SK-N-SH (cell line): Measurements from ENCODE around the gene MAGI3. TPM values are rescaled to one million over a fixed set of nuclear protein-coding genes. Genes with fewer than 3 reads are reported as not detected.

Source experiments
- CTCF ChIA-PET: fragments of 300-600, 350-600 bp; formaldehyde crosslinking; extraction: SDS; loops from one replicate; lab custom pipeline; 2021; lab: Yijun Ruan, JAX
- POLR2A ChIA-PET: fragments of 350-600 bp; sonication (Branson Sonifier 250); formaldehyde crosslinking; extraction: SDS; loops from one replicate; lab custom pipeline; 2020; ENCODE audit warnings: antibody characterized with exemption, inconsistent platforms; lab: Yijun Ruan, JAX
- DNase-seq: peaks from one replicate; pipeline ENCODE4 v3.0.0; 2012
- H2AFZ ChIP-seq: fragments of 200-600 bp; sonication (generic); 2 replicates; pipeline ENCODE4 v1.8.1; 2016; ENCODE audit warnings: antibody characterized with exemption, mild to moderate bottlenecking, low read depth
- H3F3A ChIP-seq: fragments of 200-600 bp; sonication (generic); replicated peaks from 2 replicates; pipeline ENCODE3; 2016; ENCODE audit warnings: antibody characterized with exemption, mild to moderate bottlenecking; ENCODE audit not compliant: insufficient read depth
- H3K27ac ChIP-seq, 2 experiments: fragments of 200-500 bp in 1 of 2; fragments of 200-600 bp in 1 of 2; sonication (Bioruptor generic) in 1 of 2; sonication (generic), shearing (Covaris generic) in 1 of 2; 2 replicates each; pipeline versions ENCODE4 v1.5.1 to v1.6.1; 2014 to 2016; ENCODE audit warnings: low read depth in 2 of 2, inconsistent platforms in 1 of 2, low read length in 1 of 2, mild to moderate bottlenecking in 1 of 2, mixed read lengths in 1 of 2
- H3K27me3 ChIP-seq: fragments of 200-600 bp; sonication (generic), shearing (Covaris generic); 2 replicates; pipeline ENCODE4 v1.6.1; 2016; ENCODE audit warnings: mixed run types; ENCODE audit not compliant: insufficient read depth
- H3K36me3 ChIP-seq, 2 experiments: fragments of 200-500 bp in 1 of 2; fragments of 200-600 bp in 1 of 2; sonication (Bioruptor generic) in 1 of 2; sonication (generic) in 1 of 2; replicated peaks in 1 of 2; 2 replicates each; pipeline versions ENCODE3 to v1.5.1; 2014 to 2016; ENCODE audit warnings: low read length in 1 of 2, mild to moderate bottlenecking in 1 of 2; ENCODE audit not compliant: insufficient read depth in 2 of 2, control insufficient read depth in 1 of 2
- H3K4me1 ChIP-seq, 2 experiments: fragments of 200-500 bp in 1 of 2; fragments of 200-600 bp in 1 of 2; sonication (Bioruptor generic) in 1 of 2; sonication (generic), shearing (Covaris generic) in 1 of 2; 2 replicates each; pipeline versions ENCODE4 v1.5.1 to v1.6.1; 2014 to 2016; ENCODE audit warnings: low read depth in 1 of 2, low read length in 1 of 2, mixed run types in 1 of 2; ENCODE audit not compliant: insufficient read depth in 2 of 2, control insufficient read depth in 1 of 2
- H3K4me2 ChIP-seq: fragments of 200-600 bp; sonication (generic), shearing (Covaris generic); 2 replicates; pipeline ENCODE4 v1.6.1; 2017; ENCODE audit warnings: mixed run types
- H3K4me3 ChIP-seq, 2 experiments: fragments of 200-500 bp in 1 of 2; fragments of 200-600 bp in 1 of 2; sonication (Bioruptor generic) in 1 of 2; sonication (generic), shearing (Covaris generic) in 1 of 2; 2 replicates each; pipeline versions ENCODE4 v1.5.1 to v1.8.1; 2014 to 2016; ENCODE audit warnings: low read depth in 2 of 2, inconsistent platforms in 1 of 2, low read length in 1 of 2, mild to moderate bottlenecking in 1 of 2, mixed read lengths in 1 of 2, moderate library complexity in 1 of 2
- H3K79me2 ChIP-seq: fragments of 200-600 bp; sonication (generic); 2 replicates; pipeline ENCODE4 v1.8.1; 2017; ENCODE audit warnings: mild to moderate bottlenecking; ENCODE audit not compliant: insufficient read depth
- H3K9ac ChIP-seq: fragments of 200-600 bp; sonication (generic); 2 replicates; pipeline ENCODE4 v1.6.1; 2017; ENCODE audit warnings: mixed run types
- H3K9me2 ChIP-seq: fragments of 200-600 bp; sonication (generic); 2 replicates; pipeline ENCODE4 v1.6.1; 2017; ENCODE audit warnings: mixed run types
- H3K9me3 ChIP-seq: fragments of 200-600 bp; sonication (generic); 2 replicates; pipeline ENCODE4 v1.6.1; 2017; ENCODE audit warnings: mixed run types, mild to moderate bottlenecking, moderate library complexity
- H4K20me1 ChIP-seq: fragments of 200-600 bp; sonication (generic); 2 replicates; pipeline ENCODE4 v1.6.1; 2017; ENCODE audit warnings: mild to moderate bottlenecking, mixed run types; ENCODE audit not compliant: insufficient read depth
- CHD2 ChIP-seq: fragments of 150-350 bp; IDR thresholded peaks from 2 replicates; pipeline ENCODE4 v1.6.1; 2018; ENCODE audit warnings: low read length; ENCODE audit not compliant: partially characterized antibody
- EZH2phosphoT487 ChIP-seq: fragments of 200-600 bp; sonication (generic); IDR thresholded peaks from 2 replicates; pipeline ENCODE4 v1.6.1; 2017; ENCODE audit warnings: low read depth, mixed run types, mild to moderate bottlenecking, antibody characterized with exemption, moderate library complexity, borderline replicate concordance
- FOXM1 ChIP-seq: IDR thresholded peaks from 2 replicates; pipeline ENCODE4 v1.4.0; 2012; ENCODE audit warnings: low read depth, mild to moderate bottlenecking
- GATA2 ChIP-seq: sonication (generic); formaldehyde crosslinking; IDR thresholded peaks from 2 replicates; pipeline ENCODE4 v1.5.0; 2020; ENCODE audit warnings: mild to moderate bottlenecking, missing genetic modification reagents
- MEF2A ChIP-seq: IDR thresholded peaks from 2 replicates; pipeline ENCODE4 v1.4.0; 2012; ENCODE audit warnings: low read depth, borderline replicate concordance
- NFIC ChIP-seq: IDR thresholded peaks from 2 replicates; pipeline ENCODE4 v1.4.0; 2012; ENCODE audit warnings: borderline replicate concordance
- NRF1 ChIP-seq: IDR thresholded peaks from 2 replicates; pipeline ENCODE4 v1.6.1; 2012; ENCODE audit warnings: low read depth, mild to moderate bottlenecking, low read length
- POLR2AphosphoS5 ChIP-seq: IDR thresholded peaks from 2 replicates; pipeline ENCODE4 v1.6.1; 2012; ENCODE audit warnings: low read depth, low read length
- RAD21 ChIP-seq: IDR thresholded peaks from 2 replicates; pipeline ENCODE4 v1.6.1; 2012; ENCODE audit warnings: mild to moderate bottlenecking, low read length
- RFX5 ChIP-seq: IDR thresholded peaks from 2 replicates; pipeline ENCODE4 v1.6.1; 2012; ENCODE audit warnings: mild to moderate bottlenecking, improper control_type of control experiment, low read length
- SIN3A ChIP-seq: IDR thresholded peaks from 2 replicates; pipeline ENCODE4 v1.6.1; 2012; ENCODE audit warnings: low read depth, mild to moderate bottlenecking, low read length, moderate library complexity, borderline replicate concordance
- TAF1 ChIP-seq: IDR thresholded peaks from 2 replicates; pipeline ENCODE4 v1.6.1; 2012; ENCODE audit warnings: low read depth, mild to moderate bottlenecking, low read length, moderate library complexity, borderline replicate concordance
- TCF12 ChIP-seq: IDR thresholded peaks from 2 replicates; pipeline ENCODE4 v1.4.0; 2012
- TEAD4 ChIP-seq: IDR thresholded peaks from 2 replicates; pipeline ENCODE4 v1.4.0; 2012; ENCODE audit warnings: mild to moderate bottlenecking, borderline replicate concordance; ENCODE audit not compliant: insufficient read depth
- YY1 ChIP-seq: IDR thresholded peaks from 2 replicates; pipeline ENCODE4 v1.4.0; 2012; ENCODE audit warnings: low read depth, mild to moderate bottlenecking
- WGBS: methylation state at CpG from one replicate; pipeline ENCODE4 v1.1.6; 2017; ENCODE audit warnings: low lambda C conversion rate; 5-methylcytosine and 5-hydroxymethylcytosine counted together
- polyA plus RNA-seq, 3 experiments: library from polyadenylated mRNA; depleted of rRNA; stranded (reverse); fragments of >200 nt; gene quantifications; 2 replicates each; pipeline ENCODE4 v1.2.3, GENCODE V29; 2012
- TF ChIP-seq, protein P1 (sequence below): IDR thresholded peaks from 2 replicates; pipeline ENCODE4; 2012
- TF ChIP-seq, protein P2 (sequence below): IDR thresholded peaks from 2 replicates; pipeline ENCODE4 v1.6.1; 2012; ENCODE audit warnings: mild to moderate bottlenecking, low read depth, low read length, moderate library complexity
- TF ChIP-seq, protein P3 (sequence below): fragments of 150-350 bp; IDR thresholded peaks from 2 replicates; pipeline ENCODE4 v1.6.1; 2016; ENCODE audit warnings: mild to moderate bottlenecking, low read depth, low read length
- TF ChIP-seq, protein P4 (sequence below): IDR thresholded peaks from 2 replicates; pipeline ENCODE4 v1.4.0; 2012; ENCODE audit warnings: low read depth

MAGI3 gene
- polyA plus RNA-seq, 1 of the 3 experiments (the other 2 are of a cell fraction): 2.9 TPM

DNA sequence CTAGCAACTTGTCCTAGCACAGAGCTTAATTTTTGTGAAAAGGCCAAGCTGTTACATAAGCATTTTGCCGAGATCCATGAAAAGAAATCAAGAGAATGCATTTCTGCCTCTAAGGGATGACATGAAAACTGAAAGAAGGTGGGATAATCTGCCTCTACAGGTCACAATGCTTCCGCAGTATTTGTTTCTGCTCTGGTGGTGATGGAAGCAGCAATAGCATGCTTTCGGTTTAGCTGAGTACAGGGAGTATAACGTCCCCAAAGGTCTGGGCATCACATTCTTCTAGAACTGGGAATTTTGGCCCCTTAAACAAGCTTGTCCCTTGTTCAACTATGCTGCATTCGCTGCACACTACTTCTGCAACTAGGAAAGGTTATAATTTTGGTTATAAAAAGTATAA lies 14.4 kb upstream of the MAGI3 start (continued):
- TF ChIP-seq SIN3A: no peak
- TF ChIP-seq CHD2: no peak
- TF ChIP-seq, protein P1, sequence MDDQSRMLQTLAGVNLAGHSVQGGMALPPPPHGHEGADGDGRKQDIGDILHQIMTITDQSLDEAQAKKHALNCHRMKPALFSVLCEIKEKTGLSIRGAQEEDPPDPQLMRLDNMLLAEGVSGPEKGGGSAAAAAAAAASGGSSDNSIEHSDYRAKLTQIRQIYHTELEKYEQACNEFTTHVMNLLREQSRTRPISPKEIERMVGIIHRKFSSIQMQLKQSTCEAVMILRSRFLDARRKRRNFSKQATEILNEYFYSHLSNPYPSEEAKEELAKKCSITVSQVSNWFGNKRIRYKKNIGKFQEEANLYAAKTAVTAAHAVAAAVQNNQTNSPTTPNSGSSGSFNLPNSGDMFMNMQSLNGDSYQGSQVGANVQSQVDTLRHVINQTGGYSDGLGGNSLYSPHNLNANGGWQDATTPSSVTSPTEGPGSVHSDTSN: no peak
- no peak for TF ChIP-seq TCF12
- TF ChIP-seq RFX5: no peak

DNA sequence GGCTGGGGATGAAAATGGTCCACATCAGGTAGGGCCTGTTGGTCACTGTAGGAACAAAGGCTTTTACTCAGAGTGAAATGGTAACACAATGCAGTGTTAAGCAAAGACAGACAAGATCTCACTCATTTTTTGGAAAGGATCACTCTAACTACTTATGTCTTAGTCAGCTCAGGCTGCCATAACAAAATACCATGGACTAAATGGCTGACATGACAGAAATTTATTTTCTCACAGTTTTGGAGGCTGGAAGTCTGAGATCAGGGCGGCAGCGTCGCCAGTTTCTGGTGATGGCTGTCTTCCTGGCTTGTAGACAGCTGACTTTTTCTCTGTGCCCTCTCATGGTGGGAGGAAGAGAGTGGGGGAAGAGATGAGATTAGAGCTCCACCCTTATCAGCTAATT lies 10.2 kb upstream of the MAGI3 start:
- Histone ChIP-seq H3K4me1 (no peaks in the 10 kb centered on the region), H3F3A (no peaks in the 10 kb centered on the region), H4K20me1 (no peaks in the 10 kb centered on the region), H2AFZ (no peak overlapping the region), H3K9me3 (no peaks in the 10 kb centered on the region), H3K79me2 (no peaks in the 10 kb centered on the region), H3K27ac (no peak overlapping the region), H3K36me3 (no peaks in the 10 kb centered on the region), H3K9ac (no peak overlapping the region), H3K9me2 (no peaks in the 10 kb centered on the region), H3K4me3 (no peak overlapping the region), H3K4me2 (no peak overlapping the region), H3K27me3 (no peaks in the 10 kb centered on the region)
- ChIA-PET CTCF (interaction anchor here (0.7 kb wide), 1 partner anchor 12 kb away, joined by 3 read pairs; no protein-coding TSS in a partner anchor), POLR2A (no interaction called here)
- 89% methylated on average over 3 of the region's 3 CpGs for WGBS
- no peak for TF ChIP-seq FOXM1
- TF ChIP-seq NRF1: no peak
- TF ChIP-seq, protein P2, sequence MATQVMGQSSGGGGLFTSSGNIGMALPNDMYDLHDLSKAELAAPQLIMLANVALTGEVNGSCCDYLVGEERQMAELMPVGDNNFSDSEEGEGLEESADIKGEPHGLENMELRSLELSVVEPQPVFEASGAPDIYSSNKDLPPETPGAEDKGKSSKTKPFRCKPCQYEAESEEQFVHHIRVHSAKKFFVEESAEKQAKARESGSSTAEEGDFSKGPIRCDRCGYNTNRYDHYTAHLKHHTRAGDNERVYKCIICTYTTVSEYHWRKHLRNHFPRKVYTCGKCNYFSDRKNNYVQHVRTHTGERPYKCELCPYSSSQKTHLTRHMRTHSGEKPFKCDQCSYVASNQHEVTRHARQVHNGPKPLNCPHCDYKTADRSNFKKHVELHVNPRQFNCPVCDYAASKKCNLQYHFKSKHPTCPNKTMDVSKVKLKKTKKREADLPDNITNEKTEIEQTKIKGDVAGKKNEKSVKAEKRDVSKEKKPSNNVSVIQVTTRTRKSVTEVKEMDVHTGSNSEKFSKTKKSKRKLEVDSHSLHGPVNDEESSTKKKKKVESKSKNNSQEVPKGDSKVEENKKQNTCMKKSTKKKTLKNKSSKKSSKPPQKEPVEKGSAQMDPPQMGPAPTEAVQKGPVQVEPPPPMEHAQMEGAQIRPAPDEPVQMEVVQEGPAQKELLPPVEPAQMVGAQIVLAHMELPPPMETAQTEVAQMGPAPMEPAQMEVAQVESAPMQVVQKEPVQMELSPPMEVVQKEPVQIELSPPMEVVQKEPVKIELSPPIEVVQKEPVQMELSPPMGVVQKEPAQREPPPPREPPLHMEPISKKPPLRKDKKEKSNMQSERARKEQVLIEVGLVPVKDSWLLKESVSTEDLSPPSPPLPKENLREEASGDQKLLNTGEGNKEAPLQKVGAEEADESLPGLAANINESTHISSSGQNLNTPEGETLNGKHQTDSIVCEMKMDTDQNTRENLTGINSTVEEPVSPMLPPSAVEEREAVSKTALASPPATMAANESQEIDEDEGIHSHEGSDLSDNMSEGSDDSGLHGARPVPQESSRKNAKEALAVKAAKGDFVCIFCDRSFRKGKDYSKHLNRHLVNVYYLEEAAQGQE: no peak
- no peak for TF ChIP-seq GATA2
- TF ChIP-seq NFIC: no peak
- TF ChIP-seq YY1: no peak
- TF ChIP-seq MEF2A: no peak
- TF ChIP-seq, protein P3, sequence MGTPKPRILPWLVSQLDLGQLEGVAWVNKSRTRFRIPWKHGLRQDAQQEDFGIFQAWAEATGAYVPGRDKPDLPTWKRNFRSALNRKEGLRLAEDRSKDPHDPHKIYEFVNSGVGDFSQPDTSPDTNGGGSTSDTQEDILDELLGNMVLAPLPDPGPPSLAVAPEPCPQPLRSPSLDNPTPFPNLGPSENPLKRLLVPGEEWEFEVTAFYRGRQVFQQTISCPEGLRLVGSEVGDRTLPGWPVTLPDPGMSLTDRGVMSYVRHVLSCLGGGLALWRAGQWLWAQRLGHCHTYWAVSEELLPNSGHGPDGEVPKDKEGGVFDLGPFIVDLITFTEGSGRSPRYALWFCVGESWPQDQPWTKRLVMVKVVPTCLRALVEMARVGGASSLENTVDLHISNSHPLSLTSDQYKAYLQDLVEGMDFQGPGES: no peak
- no peak for TF ChIP-seq EZH2phosphoT487
- no peak for TF ChIP-seq POLR2AphosphoS5
- no peak for TF ChIP-seq CHD2
- TF ChIP-seq TAF1: no peak
- no peak for TF ChIP-seq TEAD4
- no peak for TF ChIP-seq RAD21
- TF ChIP-seq, protein P4, sequence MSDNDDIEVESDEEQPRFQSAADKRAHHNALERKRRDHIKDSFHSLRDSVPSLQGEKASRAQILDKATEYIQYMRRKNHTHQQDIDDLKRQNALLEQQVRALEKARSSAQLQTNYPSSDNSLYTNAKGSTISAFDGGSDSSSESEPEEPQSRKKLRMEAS: no peak
- no peak for TF ChIP-seq TCF12
- no peak for DNase-seq
